GM18870 (cell line): ENCODE results near the gene ST6GALNAC4.
"Not testable (repeated sequence)": the region's sequence is repeated elsewhere in the genome, so short reads cannot be mapped to it uniquely, and the experiment has no call there.

ENCODE experiments used
- ATAC-seq: cut with Tn5 transposase; IDR thresholded peaks from one replicate; pipeline ENCODE4 v1.9.1; 2021; ENCODE audit warnings: moderate library complexity; ENCODE audit not compliant: unreplicated experiment

The ST6GALNAC4 gene

GRCh38 chr9:127874301-127875221 lies 42.3 kb downstream of the ST6GALNAC4 start:
- ATAC-seq, result no peak

DNA sequence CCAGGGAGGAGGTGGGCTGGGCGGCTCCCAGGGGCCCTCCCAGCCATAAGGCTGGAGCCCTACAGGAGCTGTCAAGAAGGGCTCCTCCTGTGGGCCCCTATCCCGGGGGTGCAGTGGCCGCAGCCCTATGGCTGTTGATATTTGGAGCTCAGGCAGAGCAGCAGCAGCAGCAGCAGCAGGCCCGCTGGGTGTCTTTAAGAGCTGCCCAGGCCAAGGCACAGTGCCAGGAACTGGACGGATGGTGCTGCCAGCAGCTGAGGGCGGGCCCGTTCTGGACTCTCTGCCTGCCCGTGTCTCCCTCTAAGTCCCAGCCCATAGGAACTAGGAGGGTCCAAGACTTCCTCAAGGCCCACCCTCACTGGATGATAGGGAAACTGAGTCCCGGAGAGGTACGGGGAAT lies 43.0 kb downstream of the ST6GALNAC4 start:
- no peak for ATAC-seq

DNA sequence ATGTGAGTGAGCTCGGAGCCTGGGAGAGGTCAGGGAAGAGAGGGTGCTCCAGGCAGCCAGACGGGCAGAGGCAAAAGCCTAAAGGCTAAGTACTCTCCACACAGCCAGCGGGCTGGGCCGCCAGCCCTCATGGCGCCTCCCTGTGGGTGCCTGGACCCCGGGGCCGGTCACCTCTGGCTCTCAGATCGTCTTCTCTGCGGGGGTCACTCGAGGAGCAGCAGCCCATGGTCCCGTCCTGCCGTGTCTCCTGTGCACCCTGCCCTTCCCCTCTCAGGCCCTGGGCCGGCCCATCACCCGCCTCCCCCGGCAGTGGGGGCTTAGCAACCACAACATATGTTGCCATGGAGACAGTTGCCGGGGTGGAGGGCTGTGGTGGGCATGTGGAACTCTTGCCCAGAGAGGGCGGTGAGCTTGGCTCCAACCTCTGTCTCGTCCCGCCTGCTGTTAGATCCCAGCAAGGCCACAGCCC lies 43.6 kb downstream of the ST6GALNAC4 start:
- ATAC-seq, result no peak

- no peak for ATAC-seq
These were observed 44.2 kb downstream of the ST6GALNAC4 start for GRCh38 chr9:127872369-127873222.

DNA sequence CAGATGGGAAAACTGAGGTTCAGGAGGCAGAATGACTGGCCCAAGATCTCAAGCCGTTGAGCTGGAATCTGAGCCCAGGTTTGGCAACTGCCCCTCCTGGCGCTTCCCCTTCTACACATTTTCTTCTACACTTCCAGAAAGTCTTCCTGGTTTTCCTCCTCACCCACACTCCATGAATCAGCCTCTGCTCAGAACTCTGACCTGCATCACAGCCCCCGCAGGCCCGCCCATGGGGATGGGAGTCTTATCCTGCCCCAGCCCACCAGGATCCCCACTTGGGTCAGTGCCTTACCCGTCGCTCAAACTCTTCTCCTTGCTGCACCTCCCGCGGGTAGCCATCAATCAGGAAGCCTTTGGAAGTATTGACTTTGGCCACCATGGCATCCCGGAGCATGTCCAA lies 45.3 kb downstream of the ST6GALNAC4 start:
- no peak for ATAC-seq

DNA sequence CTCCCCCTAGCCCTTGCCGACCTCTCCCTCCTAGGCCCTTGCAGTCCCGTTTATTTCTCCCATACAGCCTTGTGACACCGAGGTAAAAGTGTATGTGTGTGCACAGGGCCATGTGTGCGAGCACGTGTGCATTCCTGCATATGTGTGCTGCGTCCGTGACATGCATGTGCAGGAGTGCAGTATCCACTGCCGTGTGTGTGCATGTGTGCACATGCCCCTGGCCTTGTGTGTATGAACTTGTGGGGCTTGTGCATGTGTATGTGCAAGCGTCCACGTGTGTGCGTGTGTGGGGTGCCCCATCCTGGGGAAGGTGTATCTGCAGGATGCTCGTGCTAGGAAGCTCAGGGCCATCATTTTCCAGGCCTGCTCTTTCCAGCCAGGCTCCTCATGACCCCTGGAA lies 46.0 kb downstream of the ST6GALNAC4 start:
- no peak for ATAC-seq

DNA sequence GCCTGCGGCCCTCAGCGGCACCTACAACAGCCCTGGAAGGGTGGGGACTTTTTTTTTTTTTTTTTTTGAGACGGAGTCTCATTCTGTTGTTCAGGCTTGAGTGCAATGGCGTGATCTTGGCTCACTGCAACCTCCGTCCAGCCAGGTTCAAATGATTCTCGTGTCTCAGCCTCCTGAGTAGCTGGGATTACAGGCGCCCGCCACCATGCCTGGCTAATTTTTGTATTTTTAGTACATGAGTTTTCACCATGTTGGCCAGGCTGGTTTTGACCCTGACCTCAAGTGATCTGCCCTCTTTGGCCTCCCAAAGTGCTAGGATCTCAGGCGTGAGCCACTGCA lies 46.7 kb downstream of the ST6GALNAC4 start:
- not testable (repeated sequence) for ATAC-seq

GRCh38 chr9:127869310-127870152 lies 47.3 kb downstream of the ST6GALNAC4 start:
- no peak for ATAC-seq

DNA sequence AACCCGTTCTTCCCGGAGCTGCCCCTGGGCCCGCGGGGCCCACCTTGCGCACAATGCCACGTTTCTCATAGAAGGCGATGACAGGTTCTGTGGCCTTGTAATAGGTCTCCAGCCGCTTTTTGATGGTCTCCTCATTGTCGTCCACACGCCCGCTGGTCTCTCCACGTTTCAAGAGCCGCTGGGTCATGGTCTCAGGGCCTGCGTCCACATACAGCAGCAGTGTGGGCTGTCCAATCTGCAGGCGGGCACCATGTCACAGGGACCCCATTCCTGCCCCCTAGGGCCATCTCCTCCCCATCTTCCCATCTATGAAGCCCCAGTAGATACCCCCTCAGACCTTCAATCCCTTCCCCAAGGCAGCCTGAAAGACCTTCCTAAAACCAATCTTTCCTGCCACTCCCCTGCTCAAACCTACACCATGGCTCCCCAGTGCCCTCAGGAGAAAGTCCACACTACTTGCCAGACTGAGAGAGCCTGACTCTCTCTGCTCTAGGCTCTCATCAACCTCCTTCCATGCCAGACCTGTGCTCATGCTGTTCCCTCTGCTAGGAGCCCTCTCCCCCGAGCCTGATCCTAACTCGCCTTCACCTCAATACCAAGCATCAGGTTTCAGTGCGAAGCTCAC lies 48.5 kb downstream of the ST6GALNAC4 start:
- ATAC-seq, result no peak

- ATAC-seq, result no peak
These were observed 49.2 kb downstream of the ST6GALNAC4 start for GRCh38 chr9:127867356-127868277.

DNA sequence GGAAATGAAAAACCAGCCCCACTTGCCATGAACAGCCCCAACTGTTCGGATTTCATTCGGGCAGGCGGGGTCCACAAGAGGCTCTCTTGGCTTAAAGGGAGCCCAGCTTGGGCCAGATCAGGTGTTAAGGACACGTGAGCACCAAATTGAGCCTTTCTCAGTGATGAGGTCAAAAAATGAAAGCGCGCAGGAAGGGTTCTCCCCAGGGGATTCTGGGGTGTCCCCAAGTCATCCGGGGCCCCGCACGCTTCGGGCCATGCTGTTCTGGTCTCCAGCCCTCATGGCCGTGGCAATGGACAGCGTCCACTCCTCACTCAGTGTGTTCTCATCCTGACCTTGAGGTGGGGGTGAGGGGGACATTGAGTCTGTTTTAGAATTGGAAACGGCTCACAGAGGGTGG lies 50.3 kb downstream of the ST6GALNAC4 start:
- no peak for ATAC-seq

GRCh38 chr9:127865645-127866464 lies 51.0 kb downstream of the ST6GALNAC4 start:
- no peak for ATAC-seq

- no peak for ATAC-seq
These were observed 53.6 kb downstream of the ST6GALNAC4 start for GRCh38 chr9:127863191-127863621.

GRCh38 chr9:127862075-127863011 lies 54.5 kb downstream of the ST6GALNAC4 start:
- no peak for ATAC-seq

DNA sequence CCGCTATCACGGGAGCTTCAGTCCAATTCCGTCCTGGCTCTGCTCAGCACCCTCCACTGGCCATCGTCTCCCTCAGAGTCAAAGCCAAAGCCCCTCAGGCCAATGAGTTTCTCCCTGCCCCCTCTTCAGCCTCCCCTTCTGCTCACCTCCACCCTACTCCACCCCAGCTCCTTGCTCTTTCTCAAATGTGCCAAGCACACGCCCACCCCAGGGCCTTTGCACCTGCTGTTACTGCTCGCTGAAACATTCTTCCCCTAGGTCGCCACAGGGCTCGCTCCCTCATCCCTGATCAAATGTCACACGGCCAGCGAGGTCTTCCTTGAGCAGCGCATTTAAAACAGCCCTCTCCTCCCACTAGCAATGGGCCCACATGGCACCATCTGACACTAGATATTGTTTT lies 56.1 kb downstream of the ST6GALNAC4 start:
- ATAC-seq, result no peak

DNA sequence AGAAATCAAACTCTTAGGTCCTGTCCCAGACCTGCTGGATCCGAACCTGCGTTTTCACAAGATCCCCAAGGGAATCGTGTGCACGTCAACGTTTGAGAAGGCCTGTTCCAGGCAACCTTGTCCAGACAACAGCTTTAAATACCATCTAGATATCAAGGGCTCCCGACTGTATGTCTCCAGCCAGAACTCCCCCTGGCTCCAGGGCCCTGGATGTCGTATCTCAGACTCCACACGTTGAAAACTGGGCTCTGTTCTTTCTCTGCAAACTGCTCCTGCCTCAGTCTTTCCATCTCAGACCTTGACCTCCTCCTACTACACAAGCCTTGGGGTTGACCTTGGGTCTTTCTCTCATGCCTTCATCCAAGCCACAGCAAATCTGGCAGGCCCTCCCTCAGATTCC lies 56.6 kb downstream of the ST6GALNAC4 start:
- ATAC-seq, result no peak

DNA sequence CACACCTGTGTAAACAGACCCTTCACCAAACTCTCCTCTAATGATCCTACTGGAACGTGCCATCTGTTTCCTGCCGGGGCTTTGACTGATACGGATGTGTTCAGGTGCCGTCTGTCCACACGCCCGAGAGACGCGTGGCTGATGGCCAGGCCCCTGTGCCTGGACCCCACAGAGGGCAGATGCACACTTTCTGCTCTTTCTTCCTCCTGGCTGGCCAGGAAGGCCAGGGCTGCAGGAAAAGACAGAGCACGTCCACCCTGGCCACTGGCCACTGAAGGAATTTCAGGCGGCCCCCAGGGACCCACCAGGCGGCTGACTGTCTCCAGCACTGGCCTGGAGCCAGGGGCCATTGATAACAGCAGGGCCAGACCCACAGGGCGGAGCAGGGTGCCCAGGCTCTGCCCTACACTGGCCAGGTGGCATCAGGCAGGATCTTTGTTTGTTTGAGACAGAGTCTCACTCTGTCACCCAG lies 58.8 kb downstream of the ST6GALNAC4 start:
- ATAC-seq, result no peak
